Thoracic aorta (tissue), 2 donors: Measurements from ENCODE around the gene TAF10. TPM values are rescaled to one million over a fixed set of nuclear protein-coding genes. Genes with fewer than 3 reads are reported as not detected.

Experiments
- ATAC-seq: fragments of 150-250 bp; one replicate; pipeline ENCODE4 v1.8.0; 2017; ENCODE audit warnings: low read depth; ENCODE audit not compliant: insufficient number of reproducible peaks, low FRiP score
- DNase-seq: peaks from one replicate; pipeline ENCODE4 v3.0.0-alpha.2; 2020; ENCODE audit warnings: low spot score
- H3K27ac ChIP-seq, 2 donors: fragments of 200-600 bp; sonication (generic); 1 replicate in 1 of 2; 2 replicates in 1 of 2; pipeline ENCODE4 v1.5.1; 2016; ENCODE audit warnings: mild to moderate bottlenecking in 2 of 2, moderate library complexity in 2 of 2
- H3K27me3 ChIP-seq: fragments of 200-600 bp; sonication (generic); replicated peaks from 2 replicates; pipeline ENCODE4 v1.6.0; 2016; ENCODE audit warnings: mild to moderate bottlenecking; ENCODE audit not compliant: insufficient read depth
- H3K36me3 ChIP-seq: fragments of 200-600 bp; sonication (generic); one replicate; pipeline ENCODE4 v1.5.1; 2016
- H3K4me1 ChIP-seq, 2 donors: fragments of 200-600 bp; sonication (generic); 1 replicate in 1 of 2; 2 replicates in 1 of 2; pipeline versions ENCODE4 v1.5.1 to v1.6.0; 2016; ENCODE audit warnings: low read depth in 2 of 2, mild to moderate bottlenecking in 1 of 2; ENCODE audit not compliant: control insufficient read depth in 1 of 2
- H3K4me3 ChIP-seq: fragments of 200-600 bp; sonication (generic); 2 replicates; pipeline ENCODE4 v1.5.1; 2016; ENCODE audit warnings: mild to moderate bottlenecking
- H3K9me3 ChIP-seq: fragments of 200-600 bp; sonication (generic); 2 replicates; pipeline ENCODE4 v1.5.1; 2016
- total RNA-seq, 2 donors: library from RNA; depleted of rRNA; stranded (reverse); fragments of >200 nt; gene quantifications; one replicate each; pipeline versions ENCODE4 v1.1.0 to v1.2.3, GENCODE V29; 2016
- TF ChIP-seq, protein P1 (sequence below): fragments of 200-600 bp; sonication (generic); IDR thresholded peaks from one replicate; pipeline ENCODE4 v1.5.1; 2019; ENCODE audit warnings: antibody characterized with exemption

The TAF10 gene
- total RNA-seq, 2 donors from 2014 or later: 39.5 to 40.0 TPM

DNA sequence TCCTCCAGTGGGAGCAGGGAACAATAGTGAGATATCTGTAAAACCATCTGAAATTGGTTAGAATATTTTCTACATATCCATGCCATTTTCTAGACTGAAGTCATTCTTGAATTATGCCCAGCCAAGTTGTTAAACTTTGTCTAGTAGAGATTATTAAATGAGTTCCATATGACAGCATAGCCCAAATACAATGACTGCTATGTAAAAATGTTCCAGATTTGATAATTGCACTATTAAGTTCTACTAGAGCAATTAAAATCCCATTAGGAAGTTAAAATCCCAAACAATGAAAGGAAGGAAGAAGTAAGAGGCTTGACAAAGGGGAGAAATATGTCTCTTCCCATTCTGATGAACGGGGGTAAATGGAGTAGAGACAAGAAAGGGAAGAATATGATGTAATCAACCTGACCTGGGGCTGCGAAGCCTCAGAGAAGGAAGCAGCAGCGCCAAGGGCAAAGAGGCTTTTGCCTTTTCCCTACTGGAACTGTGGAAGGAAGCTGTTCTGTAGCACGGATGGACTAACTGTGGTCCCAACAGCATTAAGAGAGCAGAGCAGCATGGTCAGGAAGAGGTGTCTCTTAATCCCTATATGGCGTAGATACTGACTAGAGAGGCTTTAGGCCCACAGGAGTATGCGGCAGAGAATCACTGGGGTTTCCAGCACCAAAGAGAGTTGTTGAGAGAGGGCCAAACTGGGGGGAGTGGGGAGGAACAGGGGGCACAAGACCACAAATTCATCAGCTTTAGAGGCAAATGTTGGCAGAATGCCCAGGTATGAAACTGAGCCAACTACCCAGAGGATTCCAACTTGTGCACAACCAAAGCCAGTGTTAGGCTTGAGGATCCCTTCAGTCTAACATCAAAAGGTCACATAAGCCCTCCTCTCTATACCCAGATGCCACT is 35.3 kb downstream of the TAF10 start:
- H3K4me3 ChIP-seq: no peak overlapping the region
- no peaks in the 10 kb centered on the region for H3K36me3 ChIP-seq
- no peak overlapping the region for H3K27ac ChIP-seq
- DNase-seq (no peak), ATAC-seq (no peak)
- H3K4me1 ChIP-seq: peaks cover 0 to 13% of the 10 kb centered on the region in 2 donors
- TF ChIP-seq, protein P1, sequence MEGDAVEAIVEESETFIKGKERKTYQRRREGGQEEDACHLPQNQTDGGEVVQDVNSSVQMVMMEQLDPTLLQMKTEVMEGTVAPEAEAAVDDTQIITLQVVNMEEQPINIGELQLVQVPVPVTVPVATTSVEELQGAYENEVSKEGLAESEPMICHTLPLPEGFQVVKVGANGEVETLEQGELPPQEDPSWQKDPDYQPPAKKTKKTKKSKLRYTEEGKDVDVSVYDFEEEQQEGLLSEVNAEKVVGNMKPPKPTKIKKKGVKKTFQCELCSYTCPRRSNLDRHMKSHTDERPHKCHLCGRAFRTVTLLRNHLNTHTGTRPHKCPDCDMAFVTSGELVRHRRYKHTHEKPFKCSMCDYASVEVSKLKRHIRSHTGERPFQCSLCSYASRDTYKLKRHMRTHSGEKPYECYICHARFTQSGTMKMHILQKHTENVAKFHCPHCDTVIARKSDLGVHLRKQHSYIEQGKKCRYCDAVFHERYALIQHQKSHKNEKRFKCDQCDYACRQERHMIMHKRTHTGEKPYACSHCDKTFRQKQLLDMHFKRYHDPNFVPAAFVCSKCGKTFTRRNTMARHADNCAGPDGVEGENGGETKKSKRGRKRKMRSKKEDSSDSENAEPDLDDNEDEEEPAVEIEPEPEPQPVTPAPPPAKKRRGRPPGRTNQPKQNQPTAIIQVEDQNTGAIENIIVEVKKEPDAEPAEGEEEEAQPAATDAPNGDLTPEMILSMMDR: no peak
- H3K9me3 ChIP-seq: no peaks in the 10 kb centered on the region
- H3K27me3 ChIP-seq: no peaks in the 10 kb centered on the region

DNA sequence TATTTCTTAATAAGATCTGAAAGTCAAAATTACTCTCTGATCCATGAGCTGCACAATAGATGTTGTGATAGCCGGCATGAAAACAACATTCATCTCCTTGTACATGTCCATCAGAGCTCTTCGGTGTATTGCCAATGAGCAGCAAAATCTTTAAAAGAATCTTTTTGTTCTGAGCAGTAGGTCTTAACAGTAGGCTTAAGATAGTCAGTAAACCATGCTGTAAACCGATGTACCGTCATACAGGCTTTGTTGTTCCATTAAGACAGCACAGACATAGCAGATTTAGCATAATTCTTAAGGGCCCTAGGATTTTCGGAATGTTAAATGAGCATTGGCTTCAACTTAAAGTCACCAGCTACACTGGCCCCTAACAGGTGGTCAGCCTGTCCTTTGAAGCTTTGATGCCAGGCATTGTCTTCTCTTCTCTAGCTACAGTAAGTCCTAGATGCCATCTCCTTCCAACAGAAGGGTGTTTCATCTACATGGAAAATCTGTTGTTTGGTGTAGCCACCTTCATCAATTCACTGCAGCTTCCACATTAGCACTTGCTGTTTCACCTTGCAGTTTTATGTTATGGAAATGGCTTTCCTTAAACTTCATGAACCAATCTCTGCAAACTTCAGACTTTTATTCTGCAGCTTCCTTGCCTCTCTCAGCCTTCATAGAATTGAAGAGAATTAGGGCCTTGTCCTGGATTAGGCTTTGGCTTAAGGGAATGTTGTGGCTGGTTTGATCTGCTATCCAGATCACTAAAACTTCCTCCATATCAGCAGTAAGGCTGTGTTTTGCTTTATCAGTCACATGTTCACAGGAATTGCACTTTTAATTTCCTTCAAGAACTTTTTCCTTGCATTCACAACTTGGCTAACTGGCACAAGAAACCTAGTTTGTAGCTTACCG is 37.0 kb downstream of the TAF10 start:
- Histone ChIP-seq H3K27ac (no peak overlapping the region), H3K4me3 (no peak overlapping the region), H3K9me3 (no peaks in the 10 kb centered on the region), H3K36me3 (no peaks in the 10 kb centered on the region), H3K4me1 (peaks cover 0 to 16% of the 10 kb centered on the region in 2 donors), H3K27me3 (no peaks in the 10 kb centered on the region)
- DNase-seq: no peak
- TF ChIP-seq, protein P1: no peak
- no peak for ATAC-seq

DNA sequence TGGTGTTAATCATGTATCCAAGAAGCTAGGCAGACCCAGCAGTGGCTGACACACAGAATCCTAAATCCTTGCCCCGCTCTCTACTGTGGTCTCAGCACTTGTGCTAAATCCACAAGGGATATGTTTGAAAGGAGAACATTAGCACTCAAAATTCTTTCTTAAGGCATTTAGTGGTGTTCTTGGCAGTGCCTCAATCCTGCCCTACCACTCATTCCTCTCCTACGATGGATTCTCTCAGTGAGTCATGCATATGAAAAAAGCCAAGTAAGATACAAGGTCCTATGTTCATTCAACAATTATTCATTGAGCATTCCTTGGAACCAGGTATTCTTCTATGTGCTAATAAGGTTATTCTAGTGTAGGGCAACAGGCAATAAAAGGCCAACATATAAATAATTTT is 39.8 kb downstream of the TAF10 start:
- H3K4me3 ChIP-seq: no peak overlapping the region
- H3K9me3 ChIP-seq: no peaks in the 10 kb centered on the region
- H3K27me3 ChIP-seq: no peaks in the 10 kb centered on the region
- H3K27ac ChIP-seq: no peak overlapping the region
- H3K4me1 ChIP-seq: peaks cover 0 to 20% of the 10 kb centered on the region in 2 donors
- no peaks in the 10 kb centered on the region for H3K36me3 ChIP-seq
- TF ChIP-seq, protein P1: no peak
- no peak for DNase-seq
- ATAC-seq: no peak

DNA sequence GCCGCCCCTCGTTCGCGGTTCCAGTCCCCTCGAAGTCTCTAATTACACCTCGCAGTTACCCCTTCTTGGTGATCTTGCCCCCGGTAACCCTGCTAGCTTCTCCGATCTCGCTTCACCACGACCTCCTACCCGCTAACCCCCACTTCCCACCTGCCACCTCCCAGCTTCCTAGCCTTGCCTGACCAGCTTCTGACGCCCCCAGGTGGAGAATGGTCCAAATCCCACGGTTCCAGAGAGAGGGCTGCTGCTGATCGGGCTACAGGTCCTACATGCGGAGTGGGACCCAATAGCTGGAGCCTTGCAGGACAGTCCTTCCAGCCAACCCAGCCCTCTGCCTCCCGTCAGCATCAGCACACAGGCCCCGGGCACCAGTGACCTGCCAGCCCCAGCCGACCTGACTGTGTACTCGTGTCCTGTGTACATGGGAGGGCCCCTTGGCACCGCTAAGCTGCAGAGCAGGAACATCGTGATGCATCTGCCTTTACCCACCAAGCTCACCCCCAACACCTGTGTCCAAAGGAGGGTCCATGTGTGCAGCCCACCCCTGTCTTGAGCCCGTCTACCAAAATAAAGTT is 40.5 kb downstream of the TAF10 start:
- no peak overlapping the region for H3K27ac ChIP-seq
- DNase-seq: no peak

More for the DNA sequence above, 40.5 kb downstream of the TAF10 start:
- Histone ChIP-seq H3K36me3 (no peaks in the 10 kb centered on the region), H3K27me3 (no peaks in the 10 kb centered on the region), H3K4me1 (peaks cover 0 to 14% of the 10 kb centered on the region in 2 donors), H3K9me3 (no peaks in the 10 kb centered on the region), H3K4me3 (no peak overlapping the region)
- ATAC-seq: no peak
- TF ChIP-seq, protein P1: no peak
